Upper lobe of left lung (tissue), 6 donors: ENCODE results near the gene FAXC. TPM values are rescaled to one million over a fixed set of nuclear protein-coding genes. Genes with fewer than 3 reads are reported as not detected.
A peak's percentile ranks its signal among the peaks of the same experiment; 100 is the strongest.
"Not testable (repeated sequence)": the region's sequence is repeated elsewhere in the genome, so short reads cannot be mapped to it uniquely, and the experiment has no call there.

Experiments
- ATAC-seq, 2 donors: fragments of 200-7000 bp; cut with Tn5 transposase; one replicate each; pipeline ENCODE4 v1.9.1; 2022; ENCODE audit warnings: mild to moderate bottlenecking in 2 of 2, moderate library complexity in 2 of 2; ENCODE audit not compliant: low FRiP score in 2 of 2
- DNase-seq, 2 donors: peaks; one replicate each; pipeline ENCODE4 v3.0.0-alpha.2; 2019 to 2020
- H3K27ac ChIP-seq, 4 donors: fragments of 200-600 bp; sonication (generic); one replicate each; pipeline ENCODE4 v1.5.1; 2016 to 2019
- H3K27me3 ChIP-seq, 4 donors: fragments of 200-600 bp; sonication (generic); one replicate each; pipeline ENCODE4 v1.5.1; 2017 to 2019
- H3K36me3 ChIP-seq, 4 donors: fragments of 200-600 bp; sonication (generic); one replicate each; pipeline ENCODE4 v1.5.1; 2016 to 2019
- H3K4me1 ChIP-seq, 4 donors: fragments of 200-600 bp; sonication (generic); one replicate each; pipeline ENCODE4 v1.5.1; 2018 to 2019
- H3K4me3 ChIP-seq, 4 donors: fragments of 200-600 bp; sonication (generic); one replicate each; pipeline ENCODE4 v1.5.1; 2017 to 2019; ENCODE audit warnings: mild to moderate bottlenecking in 2 of 4, moderate library complexity in 1 of 4
- H3K9me3 ChIP-seq, 4 donors: fragments of 200-600 bp; sonication (generic); one replicate each; pipeline ENCODE4 v1.5.1; 2018 to 2019
- CTCF ChIP-seq, 6 experiments: fragments of 450-650 bp in 4 of 6; fragments of 200-600 bp in 2 of 6; sonication (generic) in 2 of 6; IDR thresholded peaks; one replicate each; pipeline ENCODE4 v1.5.1; 2016 to 2019; ENCODE audit warnings: antibody characterized with exemption in 6 of 6
- EP300 ChIP-seq, 4 donors: sonication (generic); formaldehyde crosslinking; IDR thresholded peaks; one replicate each; pipeline ENCODE4 v1.5.1; 2017; ENCODE audit warnings: antibody characterized with exemption in 4 of 4, control low read depth in 2 of 4
- POLR2A ChIP-seq, 4 donors: fragments of 450-650 bp; IDR thresholded peaks; one replicate each; pipeline ENCODE4 v1.5.1; 2016 to 2017; ENCODE audit warnings: antibody characterized with exemption in 4 of 4, mild to moderate bottlenecking in 2 of 4
- POLR2AphosphoS5 ChIP-seq, 2 donors: sonication (generic); formaldehyde crosslinking; IDR thresholded peaks; one replicate each; pipeline ENCODE4 v1.5.1; 2017; ENCODE audit warnings: antibody characterized with exemption in 2 of 2
- WGBS, 2 donors: methylation state at CpG; one replicate each; pipeline ENCODE4 v1.1.5; 2017 to 2018; 5-methylcytosine and 5-hydroxymethylcytosine counted together
- total RNA-seq, 6 donors: library from RNA; depleted of rRNA in 4 of 6; stranded (reverse); fragments of >200 nt in 4 of 6; gene quantifications; one replicate each; pipeline versions ENCODE4 v1.1.0 to v1.2.1, GENCODE V29; 2016 to 2021
- donor health status: DM: no; HTN: no; CAD: no; lungs with moderate emphysema.
- donor health status: DM: no; HTN: yes; CAD: no; lungs with severe emphysema.

Gene FAXC
- total RNA-seq, 6 donors from 2014 or later: 2.2 to 12.1 (median 8.1) TPM

- Histone ChIP-seq H3K27ac (no peak overlapping the region), H3K27me3 (no peaks in the 10 kb centered on the region), H3K9me3 (no peaks in the 10 kb centered on the region), H3K4me3 (no peak overlapping the region), H3K4me1 (no peaks in the 10 kb centered on the region), H3K36me3 (no peaks in the 10 kb centered on the region)
- WGBS, 2 donors: 62 to 76% methylated on average over 3 of the region's 3 CpGs
- TF ChIP-seq POLR2AphosphoS5 (IDR thresholded peaks at IDR 0.05) (no peak), EP300 (IDR thresholded peaks at IDR 0.05) (no peak), POLR2A (IDR thresholded peaks at IDR 0.05) (no peak), CTCF (IDR thresholded peaks at IDR 0.05) (no peak)
- no peak for ATAC-seq
- DNase-seq: no peak
These were observed 80.3 kb downstream of the FAXC start for GRCh38 chr6:99269207-99269606.

GRCh38 chr6:99266996-99267395 lies 82.5 kb downstream of the FAXC start:
- H3K36me3 ChIP-seq, H3K27ac ChIP-seq, ATAC-seq, H3K4me3 ChIP-seq, H3K4me1 ChIP-seq, H3K9me3 ChIP-seq, H3K27me3 ChIP-seq, DNase-seq: not testable (repeated sequence)
- WGBS, 2 donors: 85% methylated on average over 5 of the region's 5 CpGs

GRCh38 chr6:99265447-99265846 lies 84.0 kb downstream of the FAXC start:
- not testable (repeated sequence) for ATAC-seq, H3K27ac ChIP-seq
- 80 to 82% methylated on average over 4 to 5 of the region's 5 CpGs for WGBS, 2 donors

GRCh38 chr6:99254616-99255550 lies 94.6 kb downstream of the FAXC start:
- H3K27ac ChIP-seq: no peak overlapping the region
- H3K36me3 ChIP-seq: no peaks in the 10 kb centered on the region
- H3K27me3 ChIP-seq: no peaks in the 10 kb centered on the region
- no peak for ATAC-seq
- H3K4me3 ChIP-seq: no peak overlapping the region
- TF ChIP-seq EP300 (IDR thresholded peaks at IDR 0.05) (no peak), POLR2A (IDR thresholded peaks at IDR 0.05) (no peak), POLR2AphosphoS5 (IDR thresholded peaks at IDR 0.05) (no peak), CTCF (IDR thresholded peaks at IDR 0.05) (no peak)
- H3K4me1 ChIP-seq: no peaks in the 10 kb centered on the region
- no peaks in the 10 kb centered on the region for H3K9me3 ChIP-seq
- DNase-seq: peak in 1 of 2 donors; percentile 13
- WGBS, 2 donors: 80 to 81% methylated on average over 18 to 20 of the region's 20 CpGs

More at GRCh38 chr6:99265447-99265846, 84.0 kb downstream of the FAXC start:
- H3K36me3 ChIP-seq, H3K4me1 ChIP-seq, H3K27me3 ChIP-seq, H3K9me3 ChIP-seq, DNase-seq, H3K4me3 ChIP-seq: not testable (repeated sequence)

- Histone ChIP-seq H3K36me3 (no peaks in the 10 kb centered on the region), H3K4me3 (no peak overlapping the region), H3K9me3 (no peaks in the 10 kb centered on the region), H3K27me3 (no peaks in the 10 kb centered on the region), H3K4me1 (no peaks in the 10 kb centered on the region), H3K27ac (no peak overlapping the region)
- DNase-seq (no peak), ATAC-seq (no peak)
- 72 to 89% methylated on average over 2 of the region's 2 CpGs for whole genome bisulfite sequencing, 2 donors
- TF ChIP-seq CTCF (IDR thresholded peaks at IDR 0.05): no peak
- TF ChIP-seq EP300 (IDR thresholded peaks at IDR 0.05): no peak
- TF ChIP-seq POLR2A (IDR thresholded peaks at IDR 0.05): no peak
- no peak for TF ChIP-seq POLR2AphosphoS5 (IDR thresholded peaks at IDR 0.05)
These were observed 96.2 kb downstream of the FAXC start for GRCh38 chr6:99253271-99253670.

- DNase-seq (peak in 1 of 2 donors; percentile 25), ATAC-seq (no peak)
- Histone ChIP-seq H3K4me3 (no peak overlapping the region), H3K27ac (no peak overlapping the region), H3K36me3 (no peaks in the 10 kb centered on the region), H3K9me3 (no peaks in the 10 kb centered on the region), H3K27me3 (no peaks in the 10 kb centered on the region), H3K4me1 (no peaks in the 10 kb centered on the region)
- WGBS, 2 donors: 80 to 90% methylated on average over 9 of the region's 9 CpGs
- TF ChIP-seq CTCF (IDR thresholded peaks at IDR 0.05): no peak
- no peak for TF ChIP-seq EP300 (IDR thresholded peaks at IDR 0.05)
- no peak for TF ChIP-seq POLR2AphosphoS5 (IDR thresholded peaks at IDR 0.05)
- TF ChIP-seq POLR2A (IDR thresholded peaks at IDR 0.05): no peak
These were observed 97.1 kb downstream of the FAXC start for GRCh38 chr6:99252421-99252820.
